ENCODE measurements around the gene GLIS1.

GLIS1 gene

GRCh38 chr1:53551428-53551995 is 187.5 kb downstream of the GLIS1 start:
- DNase-seq (ENCODE audit: low read depth in 2 of 2, low spot score in 1 of 2): no peak

GRCh38 chr1:53550201-53550741 is 188.7 kb downstream of the GLIS1 start:
- DNase-seq (ENCODE audit: low read depth in 2 of 2, low spot score in 1 of 2): no peak

- DNase-seq (ENCODE audit: low read depth in 2 of 2, low spot score in 1 of 2): no peak
Observed at GRCh38 chr1:53549781-53550180, 189.2 kb downstream of the GLIS1 start.

GRCh38 chr1:53549287-53549686 is 189.7 kb downstream of the GLIS1 start:
- DNase-seq (ENCODE audit: low read depth in 2 of 2, low spot score in 1 of 2): no peak

GRCh38 chr1:53548031-53548491 is 190.9 kb downstream of the GLIS1 start:
- DNase-seq (ENCODE audit: low read depth in 2 of 2, low spot score in 1 of 2): no peak

- DNase-seq (ENCODE audit: low read depth in 2 of 2, low spot score in 1 of 2): no peak
Observed at GRCh38 chr1:53547231-53547790, 191.7 kb downstream of the GLIS1 start.

GRCh38 chr1:53546409-53547155 is 192.4 kb downstream of the GLIS1 start:
- no peak for DNase-seq (ENCODE audit: low read depth in 2 of 2, low spot score in 1 of 2)

- DNase-seq (ENCODE audit: low read depth in 2 of 2, low spot score in 1 of 2): no peak
Observed at GRCh38 chr1:53545663-53546408, 193.1 kb downstream of the GLIS1 start.

GRCh38 chr1:53544728-53545515 is 194.0 kb downstream of the GLIS1 start:
- DNase-seq (ENCODE audit: low read depth in 2 of 2, low spot score in 1 of 2): no peak

GRCh38 chr1:53543778-53544695 is 194.9 kb downstream of the GLIS1 start:
- DNase-seq (ENCODE audit: low read depth in 2 of 2, low spot score in 1 of 2): no peak

- DNase-seq (ENCODE audit: low read depth in 2 of 2, low spot score in 1 of 2): no peak
Observed at GRCh38 chr1:53543130-53543777, 195.7 kb downstream of the GLIS1 start.

GRCh38 chr1:53542551-53542950 is 196.4 kb downstream of the GLIS1 start:
- no peak for DNase-seq (ENCODE audit: low read depth in 2 of 2, low spot score in 1 of 2)

GRCh38 chr1:53541761-53542550 is 197.0 kb downstream of the GLIS1 start:
- DNase-seq (ENCODE audit: low read depth in 2 of 2, low spot score in 1 of 2): no peak

GRCh38 chr1:53541263-53541625 is 197.7 kb downstream of the GLIS1 start:
- DNase-seq (ENCODE audit: low read depth in 2 of 2, low spot score in 1 of 2): no peak

- DNase-seq (ENCODE audit: low read depth in 2 of 2, low spot score in 1 of 2): no peak
Observed at GRCh38 chr1:53540604-53541262, 198.2 kb downstream of the GLIS1 start.

- no peak for DNase-seq (ENCODE audit: low read depth in 2 of 2, low spot score in 1 of 2)
Observed at GRCh38 chr1:53539711-53540603, 199.0 kb downstream of the GLIS1 start.

- no peak for DNase-seq (ENCODE audit: low read depth in 2 of 2, low spot score in 1 of 2)
Observed at GRCh38 chr1:53539226-53539625, 199.7 kb downstream of the GLIS1 start.

Data from stimulated activated CD8-positive, alpha-beta memory T cell treated with anti-CD3 and anti-CD28 coated beads, Interleukin-4, amount 100 ng/mL, for 4 hours (primary cell).